Muscle layer of duodenum (tissue), 2 donors: ENCODE data around the gene NCEH1.
"Not testable (repeated sequence)": the region's sequence is repeated elsewhere in the genome, so short reads cannot be mapped to it uniquely, and the experiment has no call there.

ENCODE experiments used
- H3K27ac ChIP-seq: one replicate; pipeline ENCODE4 v1.7.0; 2013; ENCODE audit warnings: mild to moderate bottlenecking, low read length
- H3K27me3 ChIP-seq: one replicate; pipeline ENCODE4 v1.7.0; 2013; ENCODE audit warnings: low read depth, mild to moderate bottlenecking, control low read depth, low read length
- H3K36me3 ChIP-seq, 2 donors: one replicate each; pipeline ENCODE4 v1.7.0; 2013; ENCODE audit warnings: low read length in 2 of 2, control low read depth in 1 of 2, mild to moderate bottlenecking in 1 of 2; ENCODE audit not compliant: insufficient read depth in 2 of 2, control insufficient read depth in 1 of 2
- H3K4me1 ChIP-seq, 2 donors: one replicate each; pipeline ENCODE4 v1.7.0; 2013; ENCODE audit warnings: low read length in 2 of 2, mild to moderate bottlenecking in 2 of 2, control low read depth in 1 of 2, moderate library complexity in 1 of 2; ENCODE audit not compliant: insufficient read depth in 2 of 2, control insufficient read depth in 1 of 2
- H3K4me3 ChIP-seq, 2 donors: one replicate each; pipeline ENCODE4 v1.7.0; 2013; ENCODE audit warnings: low read length in 2 of 2, low read depth in 1 of 2, mild to moderate bottlenecking in 1 of 2
- H3K9me3 ChIP-seq, 2 donors: one replicate each; pipeline ENCODE4 v1.7.0; 2013; ENCODE audit warnings: low read length in 2 of 2, control low read depth in 1 of 2, mild to moderate bottlenecking in 1 of 2; ENCODE audit not compliant: control insufficient read depth in 1 of 2
- donor health status: healthy.

Gene NCEH1

DNA sequence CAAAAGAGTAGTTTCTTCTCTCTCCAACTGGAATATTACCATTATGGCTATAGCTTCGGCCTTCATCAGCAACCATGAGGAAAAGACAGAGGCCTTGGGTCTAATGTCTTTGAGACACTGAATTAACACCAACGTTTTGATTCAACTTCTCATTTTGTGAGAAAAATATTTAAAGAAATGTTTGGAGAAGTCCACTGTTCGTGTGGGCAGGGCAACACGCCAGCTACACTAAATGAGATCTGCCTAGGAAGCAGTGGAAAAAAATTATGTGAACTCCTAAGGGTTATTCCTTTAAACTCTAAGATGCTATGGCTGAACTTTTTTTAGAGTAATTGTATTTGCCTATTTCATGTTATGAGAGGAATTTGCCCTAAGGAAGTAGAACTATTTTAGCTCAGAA, 41.8 kb downstream of the NCEH1 start:
- Histone ChIP-seq H3K36me3 (no peaks in the 10 kb centered on the region), H3K4me1 (peaks cover 0 to 4% of the 10 kb centered on the region in 2 donors)

DNA sequence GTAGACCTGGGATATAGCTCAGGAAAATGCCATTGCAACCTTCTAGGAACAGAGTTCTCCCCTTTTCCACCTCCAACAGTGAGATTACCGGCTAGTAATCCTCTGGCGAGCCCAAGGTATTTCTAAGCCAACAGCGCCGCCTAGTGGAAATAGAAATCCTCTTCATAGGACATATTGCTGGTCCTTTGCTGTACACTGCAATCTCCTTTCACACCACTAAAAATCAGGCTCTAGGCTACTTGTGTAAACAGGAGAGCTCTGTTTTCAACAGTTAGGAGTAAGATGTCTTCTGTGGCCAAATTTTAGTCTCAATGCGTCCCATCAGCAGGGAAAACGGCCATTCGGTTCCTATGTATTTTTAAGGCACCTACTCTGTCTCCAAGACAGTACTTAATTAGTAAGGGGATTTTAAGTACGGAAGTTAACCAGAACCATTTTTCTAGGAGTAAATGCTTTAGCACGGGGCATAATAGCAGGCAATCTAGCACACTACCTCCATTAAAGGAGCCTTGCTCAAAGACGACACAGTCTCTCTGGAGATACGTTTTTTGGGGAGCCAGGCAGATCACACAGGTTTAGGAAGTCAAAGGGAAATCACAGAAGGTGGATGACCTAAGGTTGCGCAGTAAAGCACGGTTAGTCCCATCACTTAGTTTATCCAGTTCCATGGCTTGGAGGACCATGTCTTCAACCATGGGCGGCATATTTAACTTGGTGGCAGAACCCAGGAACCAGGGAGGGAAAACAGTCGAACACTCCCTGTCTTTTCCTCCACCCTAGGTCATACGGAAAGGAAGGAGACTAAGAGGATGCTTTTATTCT, 43.8 kb downstream of the NCEH1 start:
- Histone ChIP-seq H3K27me3 (no peaks in the 10 kb centered on the region), H3K27ac (no peak overlapping the region), H3K9me3 (no peaks in the 10 kb centered on the region), H3K4me1 (peaks cover 0 to 4% of the 10 kb centered on the region in 2 donors), H3K36me3 (no peaks in the 10 kb centered on the region), H3K4me3 (no peak overlapping the region)

More for the DNA sequence above, 41.8 kb downstream of the NCEH1 start:
- H3K9me3 ChIP-seq: no peaks in the 10 kb centered on the region
- H3K27ac ChIP-seq: no peak overlapping the region
- H3K27me3 ChIP-seq: no peaks in the 10 kb centered on the region
- H3K4me3 ChIP-seq: no peak overlapping the region

DNA sequence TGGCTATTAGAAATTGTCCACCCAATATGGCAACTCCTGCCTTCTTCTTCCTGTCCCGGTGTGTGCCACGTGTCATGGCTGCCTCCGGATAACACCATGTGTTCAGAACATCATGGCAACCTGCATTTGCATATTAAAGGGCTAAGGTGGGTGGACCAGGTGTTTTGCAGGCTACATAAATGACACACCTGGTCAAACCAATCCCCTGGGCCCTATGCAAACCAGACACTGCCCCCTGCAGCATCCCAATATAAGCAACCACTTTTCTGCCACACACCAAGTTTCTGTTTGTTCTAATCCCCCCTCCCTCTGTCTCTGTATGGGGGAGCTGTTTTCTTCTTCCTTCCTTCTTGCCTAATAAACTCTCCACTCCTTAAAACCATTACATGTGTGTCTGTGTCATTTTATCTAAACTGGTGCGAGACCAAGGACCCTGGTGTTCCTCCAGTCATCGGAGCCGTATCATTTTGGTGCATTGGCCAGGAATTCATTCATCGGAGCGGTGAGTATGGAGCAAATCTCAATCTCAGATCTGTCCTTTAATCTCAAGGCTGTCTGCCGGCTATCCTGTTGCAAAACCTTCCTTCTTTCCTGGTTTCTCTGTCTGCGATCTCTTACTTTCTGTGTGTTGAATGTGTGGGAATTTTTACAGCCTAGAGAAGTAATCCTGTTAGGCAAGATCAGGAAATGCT, 44.5 kb downstream of the NCEH1 start:
- Histone ChIP-seq H3K4me3 (no peak overlapping the region), H3K4me1 (peaks cover 0 to 4% of the 10 kb centered on the region in 2 donors), H3K9me3 (no peaks in the 10 kb centered on the region), H3K36me3 (no peaks in the 10 kb centered on the region), H3K27me3 (no peaks in the 10 kb centered on the region), H3K27ac (no peak overlapping the region)

DNA sequence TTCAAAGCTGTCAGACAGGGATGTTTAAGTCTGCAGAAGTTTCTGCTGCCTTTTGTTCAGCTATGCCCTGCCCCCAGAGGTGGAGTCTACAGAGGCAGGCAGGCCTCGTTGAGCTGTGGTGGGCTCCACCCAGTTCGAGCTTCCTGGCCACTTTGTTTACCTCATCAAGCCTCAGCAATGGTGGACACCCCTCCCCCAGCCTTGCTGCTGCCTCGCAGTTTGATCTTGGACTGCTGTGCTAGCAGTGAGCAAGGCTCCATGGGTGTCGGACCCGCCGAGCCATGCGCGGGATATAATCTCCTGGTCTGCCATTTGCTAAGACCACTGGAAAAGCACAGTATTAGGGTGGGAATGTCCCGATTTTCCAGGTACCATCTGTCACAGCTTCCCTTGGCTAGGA, 45.4 kb downstream of the NCEH1 start:
- H3K4me1 ChIP-seq, H3K27ac ChIP-seq, H3K36me3 ChIP-seq, H3K27me3 ChIP-seq, H3K9me3 ChIP-seq, H3K4me3 ChIP-seq: not testable (repeated sequence)

DNA sequence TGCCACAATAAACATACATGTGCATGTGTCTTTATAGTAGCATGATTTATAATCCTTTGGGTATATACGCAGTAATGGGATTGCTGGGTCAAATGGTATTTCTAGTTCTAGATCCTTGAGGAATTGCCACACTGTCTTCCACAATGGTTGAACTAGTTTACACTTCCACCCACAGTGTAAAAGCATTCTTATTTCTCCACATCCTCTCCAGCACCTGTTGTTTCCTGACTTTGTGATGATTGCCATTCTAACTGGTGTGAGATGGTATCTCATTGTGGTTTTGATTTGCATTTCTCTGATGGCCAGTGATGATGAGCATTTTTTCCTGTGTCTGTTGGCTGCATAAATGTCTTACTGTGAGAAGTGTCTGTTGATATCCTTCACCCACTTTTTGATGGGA, 50.4 kb downstream of the NCEH1 start:
- not testable (repeated sequence) for H3K36me3 ChIP-seq, H3K4me1 ChIP-seq, H3K4me3 ChIP-seq, H3K27me3 ChIP-seq, H3K27ac ChIP-seq, H3K9me3 ChIP-seq

DNA sequence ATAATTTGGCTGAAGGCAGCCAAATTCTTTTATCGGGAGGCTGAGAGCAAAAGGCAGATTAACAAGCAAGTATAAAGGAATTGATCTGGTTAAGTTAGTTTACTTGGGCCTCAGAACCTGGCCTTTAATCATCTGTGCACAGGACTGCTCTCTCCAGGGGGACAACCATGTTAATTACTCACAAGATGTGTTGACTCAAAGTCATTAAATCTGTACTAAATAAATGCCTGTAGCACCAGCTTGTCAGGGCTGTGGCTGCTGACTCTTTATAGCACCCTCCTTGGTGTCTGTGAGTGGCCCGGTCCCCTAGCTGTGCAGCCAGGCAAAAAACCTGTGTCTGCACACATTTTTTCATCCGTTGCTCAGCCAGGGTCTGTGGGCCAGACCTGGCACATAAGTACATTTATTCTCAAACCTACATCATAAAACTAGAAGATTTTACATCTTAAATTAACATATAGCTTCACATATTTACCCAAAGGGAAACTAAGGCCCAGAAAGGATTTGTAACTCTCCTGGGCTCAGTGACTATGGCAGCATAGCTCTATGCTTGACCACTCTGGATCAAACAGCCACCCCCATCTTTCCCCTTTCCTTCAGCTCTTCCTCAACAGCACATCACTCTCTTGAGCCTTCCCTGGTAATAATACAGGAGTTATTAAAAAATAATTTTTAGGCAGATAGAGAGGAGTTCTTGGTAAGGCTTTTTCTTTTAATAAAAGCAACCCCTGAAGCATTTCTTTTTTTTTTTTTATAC, 51.4 kb downstream of the NCEH1 start:
- no peak overlapping the region for H3K27ac ChIP-seq
- no peaks in the 10 kb centered on the region for H3K36me3 ChIP-seq
- no peaks in the 10 kb centered on the region for H3K9me3 ChIP-seq
- H3K4me1 ChIP-seq: peaks cover 0 to 4% of the 10 kb centered on the region in 2 donors
- H3K27me3 ChIP-seq: no peaks in the 10 kb centered on the region
- no peak overlapping the region for H3K4me3 ChIP-seq

DNA sequence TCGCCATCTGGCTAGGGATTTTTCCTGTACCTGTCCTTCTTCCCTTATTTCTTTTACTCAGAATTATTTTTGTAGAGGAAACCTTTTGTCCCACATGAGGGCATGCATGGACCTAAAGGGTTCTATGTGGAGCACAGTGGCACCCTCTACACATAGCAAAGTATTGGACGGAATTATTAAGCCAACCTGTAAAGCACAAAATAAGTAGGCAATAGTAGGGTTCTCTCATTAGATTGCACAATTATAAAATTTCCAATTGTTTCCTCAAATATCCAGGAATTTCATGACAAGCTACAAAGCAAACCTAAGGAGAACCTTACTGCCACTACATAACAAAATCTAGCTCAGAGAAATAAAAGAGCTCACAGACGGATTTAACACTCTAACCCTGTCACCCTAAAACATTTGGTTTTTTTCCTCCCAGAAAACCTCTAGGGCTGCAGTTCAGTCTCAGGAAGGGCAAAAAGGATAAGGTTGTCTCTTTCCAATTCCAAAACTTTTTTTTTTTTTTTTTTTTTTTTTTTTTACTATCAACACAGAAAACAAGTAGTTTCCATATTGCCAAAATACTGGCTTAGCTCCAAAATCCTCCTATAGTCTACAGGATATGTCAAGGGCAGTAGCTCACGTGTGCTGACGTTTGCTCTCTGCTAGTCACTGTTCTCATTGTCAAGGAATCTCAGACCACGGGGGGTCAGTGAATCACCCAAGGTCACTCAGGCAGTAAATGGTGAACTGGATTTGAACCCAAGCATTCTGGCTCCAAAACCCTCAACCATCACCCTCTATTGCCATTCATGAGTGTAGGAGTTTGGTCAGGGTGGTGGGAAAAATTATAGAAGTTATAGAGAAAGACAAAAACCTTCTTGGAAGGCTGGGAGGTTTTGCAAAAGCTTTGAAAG, 52.3 kb downstream of the NCEH1 start:
- Histone ChIP-seq H3K9me3 (no peaks in the 10 kb centered on the region), H3K4me1 (peaks cover 0 to 4% of the 10 kb centered on the region in 2 donors), H3K4me3 (no peak overlapping the region), H3K27me3 (no peaks in the 10 kb centered on the region), H3K36me3 (no peaks in the 10 kb centered on the region), H3K27ac (no peak overlapping the region)

DNA sequence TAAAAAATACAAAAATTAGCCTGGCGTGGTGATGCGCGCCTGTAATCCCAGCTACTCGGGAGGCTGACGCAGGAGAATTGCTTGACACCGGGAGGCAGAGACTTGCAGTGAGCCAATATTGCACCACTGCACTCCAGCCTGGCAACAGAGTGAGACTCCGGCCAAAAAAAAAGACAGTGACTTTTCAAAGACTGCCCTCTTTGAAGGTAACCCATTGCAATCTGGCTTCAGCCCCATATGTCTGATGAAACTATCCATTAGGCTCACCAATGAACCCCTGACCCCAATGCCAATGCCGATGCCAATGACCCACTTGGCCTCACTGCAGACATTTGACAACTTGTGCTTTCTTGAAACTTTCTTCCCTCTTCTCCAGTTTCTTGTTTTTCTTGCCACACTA, 54.3 kb downstream of the NCEH1 start:
- Histone ChIP-seq H3K4me1 (peaks cover 0 to 4% of the 10 kb centered on the region in 2 donors), H3K27ac (no peak overlapping the region), H3K27me3 (no peaks in the 10 kb centered on the region), H3K36me3 (no peaks in the 10 kb centered on the region), H3K9me3 (no peaks in the 10 kb centered on the region), H3K4me3 (no peak overlapping the region)

DNA sequence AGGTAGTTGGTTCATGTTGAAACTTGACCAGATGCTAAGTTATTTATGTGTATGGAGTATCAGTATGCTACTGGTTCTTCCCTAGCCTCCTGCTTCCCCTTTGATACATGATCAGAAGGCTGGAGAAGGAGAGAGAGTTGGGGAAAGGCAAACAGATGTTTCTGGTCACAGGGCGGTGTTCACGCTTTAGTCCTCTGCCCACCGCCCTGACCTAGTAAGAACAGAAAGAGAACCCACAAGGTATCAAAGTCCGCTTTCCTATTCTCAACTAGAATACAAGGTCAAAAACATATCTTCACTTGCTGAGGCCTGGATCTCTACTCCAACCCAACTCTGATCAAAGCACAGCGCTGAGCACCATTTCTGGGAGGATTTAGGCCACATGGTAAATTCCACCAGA, 55.5 kb downstream of the NCEH1 start:
- H3K27ac ChIP-seq: no peak overlapping the region
- H3K4me3 ChIP-seq: no peak overlapping the region
- peaks cover 0 to 4% of the 10 kb centered on the region in 2 donors for H3K4me1 ChIP-seq
- no peaks in the 10 kb centered on the region for H3K27me3 ChIP-seq
- no peaks in the 10 kb centered on the region for H3K9me3 ChIP-seq
- H3K36me3 ChIP-seq: no peaks in the 10 kb centered on the region

DNA sequence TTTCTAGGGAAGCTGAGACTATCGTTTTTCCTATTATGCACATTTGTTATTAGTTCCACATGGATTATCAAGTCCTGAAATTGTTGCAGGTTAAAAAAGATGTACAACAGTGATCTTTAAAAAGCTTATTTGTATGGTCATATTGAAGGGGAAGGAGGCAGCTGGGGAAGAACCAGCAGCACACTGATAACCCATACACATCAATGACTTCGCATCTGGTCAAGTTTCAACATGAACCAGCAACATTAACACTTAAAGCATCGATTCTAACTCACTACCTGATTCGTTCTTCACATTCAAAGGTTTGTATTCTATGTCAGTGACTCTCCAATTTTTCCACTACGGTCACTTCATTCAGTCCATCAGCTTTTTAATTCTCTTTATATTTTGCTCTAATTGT, 56.4 kb downstream of the NCEH1 start:
- H3K27me3 ChIP-seq: no peaks in the 10 kb centered on the region
- H3K4me1 ChIP-seq: peaks cover 0 to 4% of the 10 kb centered on the region in 2 donors
- H3K36me3 ChIP-seq: no peaks in the 10 kb centered on the region
- H3K27ac ChIP-seq: no peak overlapping the region
- H3K9me3 ChIP-seq: no peaks in the 10 kb centered on the region
- H3K4me3 ChIP-seq: no peak overlapping the region
